SH-SY5Y (cell line): ENCODE results near the gene NSMCE1.

Experiments
- GATA2 ChIP-seq: IDR thresholded peaks from 2 replicates; pipeline ENCODE4 v1.6.1; 2011; ENCODE audit warnings: mild to moderate bottlenecking, low read depth, low read length
- GATA3 ChIP-seq: IDR thresholded peaks from 2 replicates; pipeline ENCODE4 v1.6.1; 2011; ENCODE audit warnings: low read depth, mild to moderate bottlenecking, low read length, moderate library complexity

Gene NSMCE1

DNA sequence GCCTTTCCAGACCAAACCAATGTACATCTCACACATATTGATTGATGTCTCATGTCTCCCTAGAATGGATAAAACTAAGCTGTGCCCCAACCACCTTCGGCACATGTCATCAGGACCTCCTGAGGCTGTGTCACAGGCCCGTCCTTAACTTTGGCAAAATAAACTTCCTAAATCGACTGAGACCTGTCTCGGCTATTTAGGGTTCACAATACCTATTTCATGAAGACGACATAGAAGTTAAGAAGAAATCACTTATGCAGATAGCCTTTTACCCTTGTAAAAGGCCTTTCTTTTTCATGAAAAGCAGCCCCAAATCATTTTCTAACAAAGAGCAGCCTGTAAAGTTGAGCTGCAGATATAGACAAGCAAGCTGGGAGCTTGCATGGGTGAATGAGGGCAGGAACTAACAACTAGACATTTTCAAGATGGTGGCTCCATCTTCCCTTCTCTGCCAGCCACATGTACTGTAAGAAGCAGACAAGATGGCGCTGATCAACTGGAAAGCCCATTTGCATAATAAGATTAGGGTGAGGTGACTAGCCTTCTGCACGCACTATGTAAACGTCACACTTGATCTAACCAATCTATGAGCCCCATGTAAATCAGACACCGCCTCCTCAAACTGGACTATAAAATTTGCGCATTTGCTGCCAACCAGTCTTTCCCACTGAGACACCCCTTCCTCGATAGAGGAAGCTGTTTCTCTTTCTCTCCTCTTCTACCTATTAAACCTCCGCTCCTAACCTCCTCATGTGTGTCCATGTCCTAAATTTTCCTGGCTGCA, 69.9 kb downstream of the NSMCE1 start:
- TF ChIP-seq GATA2 (no peak), GATA3 (no peak)

DNA sequence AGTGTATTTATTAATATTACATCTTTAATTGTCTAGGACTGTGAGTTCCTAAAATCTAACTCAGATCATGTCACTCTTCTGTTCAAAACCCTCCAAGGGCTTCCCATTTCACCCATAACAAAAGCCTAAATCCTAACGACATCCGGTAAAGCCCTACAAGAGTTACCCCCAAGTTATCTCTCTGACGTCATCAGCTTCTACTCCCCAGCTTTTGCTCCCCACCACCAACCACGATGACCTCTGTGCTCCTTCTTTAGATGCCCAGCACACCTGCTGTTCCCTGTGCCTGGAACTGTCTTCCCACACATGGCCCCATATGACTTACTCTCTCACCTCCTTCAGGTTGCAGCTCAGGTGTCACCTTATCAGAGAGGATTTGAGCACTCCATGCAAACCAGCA, 71.6 kb downstream of the NSMCE1 start:
- TF ChIP-seq GATA3 (no peak), GATA2 (no peak)

- TF ChIP-seq GATA3 = no peak
- TF ChIP-seq GATA2 = no peak
Measured at GRCh38 chr16:27195941-27196595, 72.5 kb downstream of the NSMCE1 start.

DNA sequence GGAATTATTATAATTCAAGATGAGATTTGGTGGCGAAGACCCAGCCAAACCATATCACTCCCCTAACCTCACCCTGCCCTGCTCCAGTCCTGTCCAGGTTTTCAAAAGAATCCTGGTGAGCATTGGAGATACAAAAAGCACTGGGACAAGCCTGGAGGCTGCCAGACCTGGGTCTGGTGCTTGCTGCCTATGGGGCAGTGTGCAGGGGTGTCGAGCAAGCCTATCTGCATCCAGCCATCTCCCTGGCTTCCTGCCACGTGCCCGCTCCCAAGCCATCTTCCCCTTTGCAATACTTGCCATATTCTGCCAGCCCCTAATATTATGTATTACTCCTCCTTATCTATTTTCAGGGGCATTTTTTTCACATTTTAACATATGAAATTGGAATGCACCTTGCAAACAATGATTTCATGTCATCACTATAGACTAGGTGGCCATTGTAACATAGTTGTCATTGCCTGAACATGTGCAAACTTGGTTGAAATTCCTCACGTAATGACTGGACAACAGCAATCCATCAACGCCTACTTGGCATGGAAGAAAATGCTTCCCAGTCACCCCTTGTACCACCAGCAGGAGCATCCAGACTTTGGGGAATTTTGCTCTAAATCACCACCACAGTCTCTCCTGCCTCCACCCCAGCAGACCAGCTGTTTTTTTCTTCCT, 73.4 kb downstream of the NSMCE1 start:
- peak; percentile 78 for TF ChIP-seq GATA2
- 0 out of 2 replicates have a peak, but pooled peaks have one; percentile 26 for TF ChIP-seq GATA3

GRCh38 chr16:27193300-27193990, 75.1 kb downstream of the NSMCE1 start:
- TF ChIP-seq GATA3 (no peak), GATA2 (no peak)

DNA sequence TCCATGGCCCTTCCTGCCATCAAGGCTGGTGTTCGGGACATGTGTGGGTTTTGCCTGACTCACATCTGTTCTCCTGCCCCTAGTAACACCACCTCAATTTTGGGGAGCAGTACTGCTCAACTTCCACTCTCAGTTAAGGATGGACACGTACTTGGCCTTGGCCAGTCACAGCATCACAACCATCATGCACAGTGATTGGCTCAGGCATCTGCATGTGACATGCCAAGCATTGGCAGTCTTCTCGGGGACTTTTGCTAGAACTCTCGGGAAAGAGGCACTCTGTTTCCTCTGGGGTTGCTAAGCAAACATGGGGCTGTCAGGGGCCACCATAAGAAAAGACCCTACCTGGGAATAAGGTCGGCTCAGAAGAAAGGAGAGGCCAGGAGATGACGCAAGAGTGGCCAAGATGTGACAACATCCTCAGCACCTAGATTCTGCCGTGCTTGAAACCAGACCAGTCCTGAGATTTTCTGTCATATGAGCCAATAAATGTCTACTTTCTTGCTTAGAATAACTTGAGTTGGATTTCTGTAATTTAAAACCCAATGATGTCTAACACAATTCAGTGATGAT, 77.1 kb downstream of the NSMCE1 start:
- no peak for TF ChIP-seq GATA2

DNA sequence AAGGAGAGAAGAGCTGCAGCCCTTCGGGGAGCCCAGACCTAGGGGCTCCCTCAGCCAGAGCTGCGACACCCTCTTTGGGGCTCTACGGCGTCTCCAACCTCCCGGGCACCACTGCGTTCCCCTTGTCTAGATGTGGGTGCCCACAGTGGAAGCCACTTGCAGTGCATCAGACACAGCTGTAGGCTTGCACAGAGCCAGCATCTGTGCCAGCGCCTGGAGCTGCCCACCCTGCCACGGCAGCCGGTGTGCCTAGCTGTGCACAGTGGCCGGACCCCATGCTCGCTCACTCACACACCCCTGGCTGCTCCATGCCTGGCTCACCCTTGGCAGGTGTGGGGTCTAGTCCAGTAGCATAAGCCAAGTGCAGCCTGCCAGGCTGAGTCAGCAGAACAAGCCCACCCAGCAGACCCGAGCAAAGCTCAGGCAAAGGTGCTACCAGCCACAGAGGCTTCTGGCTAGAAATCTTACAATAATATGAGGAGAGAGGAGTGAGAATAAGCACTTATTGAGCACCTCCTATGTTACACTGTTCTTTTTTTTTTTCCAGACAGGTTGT, 78.2 kb downstream of the NSMCE1 start:
- TF ChIP-seq GATA2 (no peak), GATA3 (no peak)

DNA sequence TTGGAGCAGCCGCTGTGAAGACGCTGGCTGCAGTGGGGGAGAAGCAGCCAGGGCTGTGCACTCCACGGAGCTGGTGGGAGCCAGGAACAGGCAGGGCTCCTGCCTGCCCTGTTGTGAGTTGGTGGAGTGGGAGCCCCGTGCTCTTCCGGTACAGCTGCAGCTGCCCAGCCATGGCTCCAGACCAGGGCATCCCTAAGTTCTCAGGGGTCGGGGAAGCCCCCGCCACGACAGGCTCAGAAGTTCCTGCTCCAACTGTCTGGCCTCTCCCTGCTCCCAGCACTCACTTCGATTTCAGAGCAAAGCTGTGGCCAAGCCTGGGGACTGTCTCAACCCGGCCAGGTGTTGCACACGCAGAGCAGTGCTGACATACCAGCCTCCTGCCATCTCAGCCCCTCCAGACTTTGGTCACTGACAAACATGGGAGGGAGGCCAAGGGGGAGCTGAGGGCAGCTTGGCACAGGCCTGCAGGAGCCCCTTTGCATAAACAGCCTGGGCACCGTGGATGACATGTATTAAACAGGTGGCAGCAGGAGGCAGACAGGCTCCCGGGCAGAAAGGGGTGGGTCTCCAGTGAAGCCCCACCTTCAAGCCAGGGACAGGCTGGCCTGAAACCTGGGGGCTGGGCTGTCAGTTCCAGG, 79.1 kb downstream of the NSMCE1 start:
- no peak for TF ChIP-seq GATA3
- TF ChIP-seq GATA2 = no peak

- TF ChIP-seq GATA2 (no peak), GATA3 (no peak)
Measured at GRCh38 chr16:27188633-27189032, 79.9 kb downstream of the NSMCE1 start.

DNA sequence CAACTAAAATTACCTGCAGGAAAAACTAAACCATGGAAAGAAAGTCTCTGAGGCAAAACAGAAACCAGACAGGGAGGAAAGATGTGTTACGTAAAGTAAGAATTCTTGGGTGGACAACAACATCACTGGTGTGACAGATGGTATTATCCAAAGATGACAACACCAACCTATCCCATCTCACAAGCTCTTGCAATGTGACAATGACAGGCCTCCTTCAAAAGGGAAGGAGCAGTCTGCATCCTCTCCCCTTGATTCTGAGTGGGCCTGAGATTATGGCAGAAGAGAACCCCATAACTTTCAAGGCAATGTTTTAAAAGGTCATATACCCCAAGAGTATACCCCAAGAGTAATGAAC, 82.8 kb downstream of the NSMCE1 start:
- TF ChIP-seq GATA3 = no peak
- TF ChIP-seq GATA2 = no peak

GRCh38 chr16:27182906-27183405, 85.6 kb downstream of the NSMCE1 start:
- TF ChIP-seq GATA2 (no peak), GATA3 (no peak)

DNA sequence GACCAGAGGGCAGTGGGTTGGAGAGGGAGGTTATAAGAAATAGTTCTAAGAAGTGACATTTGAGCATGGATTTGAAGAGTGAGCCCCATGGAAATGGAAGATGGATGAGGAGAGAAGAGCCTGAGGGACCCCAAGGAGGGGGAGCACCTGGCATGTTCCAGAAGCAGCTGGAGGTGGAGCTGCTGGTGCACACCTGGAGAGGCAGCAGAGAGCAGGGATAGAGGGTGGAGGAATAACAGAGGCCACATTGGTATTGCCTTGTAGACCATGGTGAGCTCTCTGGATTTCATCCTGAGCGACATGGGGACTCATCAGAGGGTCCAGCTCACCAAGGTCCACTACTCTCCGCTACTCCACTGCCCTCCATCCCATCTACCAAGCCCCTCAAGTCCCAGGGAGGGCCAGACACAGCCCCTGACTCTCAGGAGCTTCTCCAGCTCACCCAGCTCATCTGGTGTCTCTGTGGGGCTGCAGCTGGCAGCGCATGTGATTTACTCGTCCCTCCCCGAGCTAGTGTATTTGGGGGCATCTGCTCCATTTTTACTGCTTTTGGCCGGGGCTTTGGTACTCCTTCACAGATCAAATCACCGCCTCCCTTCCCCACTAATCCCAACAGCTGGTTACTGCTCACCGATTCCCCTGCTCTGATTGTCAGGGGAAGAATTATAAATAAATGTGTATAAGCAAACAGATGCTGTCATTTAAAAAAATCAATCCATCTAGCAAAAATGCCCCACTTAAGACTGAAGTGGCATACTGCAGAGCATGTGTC, 87.4 kb downstream of the NSMCE1 start:
- TF ChIP-seq GATA2 (no peak), GATA3 (no peak)
